K562 (cell line): Measurements from ENCODE around the gene HLA-F. TPM values are rescaled to one million over a fixed set of nuclear protein-coding genes. Genes with fewer than 3 reads are reported as not detected.

Experiments
- ATAC-seq: fragments of 200-7000 bp; cut with Tn5 transposase; 3 replicates; pipeline ENCODE4 v1.9.1; 2020; ENCODE audit warnings: moderate library complexity
- BruUV-seq: library from RNA; stranded (reverse); fragments of 400-500 nt; replicated peaks from 2 replicates; lab custom pipeline; 2021; lab: Mats Ljungman, UMichigan
- CTCF ChIA-PET: fragments of 300-600 bp; formaldehyde crosslinking; extraction: SDS; loops from one replicate; lab custom pipeline; 2021; ENCODE audit warnings: low intra/inter-chr PET ratio; lab: Yijun Ruan, JAX
- POLR2A ChIA-PET: fragments of 300-600, 350-650 bp; sonication (Branson Sonifier 250); formaldehyde crosslinking; extraction: SDS; loops from one replicate; lab custom pipeline; 2021; ENCODE audit warnings: antibody characterized with exemption, inconsistent platforms; lab: Yijun Ruan, JAX
- DNase-seq, 4 experiments: peaks; one replicate each; pipeline versions ENCODE4 v3.0.0 to v3.0.0-alpha.2; 2011 to 2018; ENCODE audit warnings: low spot score in 3 of 4, mixed read lengths in 3 of 4; ENCODE audit errors: extremely low read depth in 1 of 4
- FAIRE-seq: peaks from 2 replicates; lab custom pipeline; 2011; peaks lifted over from hg19 to GRCh38; lab: Jason Lieb, UNC
- H2AFZ ChIP-seq: 2 replicates; pipeline ENCODE4 v1.6.0; 2011; ENCODE audit warnings: low read depth, low read length, control low read depth, inconsistent platforms
- H3K27ac ChIP-seq: fragments of 200-600 bp; 3 replicates; pipeline ENCODE4 v1.8.0; 2011; ENCODE audit warnings: low read depth, mild to moderate bottlenecking, control low read depth, inconsistent platforms, low read length, moderate library complexity, mixed read lengths; ENCODE audit errors: extremely low read depth
- H3K27me3 ChIP-seq, 2 experiments: fragments of 300-600 bp in 1 of 2; 2 replicates in 1 of 2; 3 replicates in 1 of 2; pipeline versions ENCODE4 v1.6.0 to v1.8.0; 2011; ENCODE audit warnings: inconsistent platforms in 2 of 2, low read length in 2 of 2, mild to moderate bottlenecking in 1 of 2, mixed read lengths in 1 of 2, moderate library complexity in 1 of 2; ENCODE audit not compliant: control insufficient read depth in 2 of 2, insufficient read depth in 2 of 2
- H3K36me3 ChIP-seq: fragments of 300-600 bp; 3 replicates; pipeline ENCODE4 v1.8.0; 2011; ENCODE audit warnings: mild to moderate bottlenecking, low read length, inconsistent platforms; ENCODE audit not compliant: control insufficient read depth, insufficient read depth
- H3K4me1 ChIP-seq, 2 experiments: fragments of 200-600 bp in 1 of 2; replicated peaks in 1 of 2; 2 replicates in 1 of 2; 3 replicates in 1 of 2; pipeline versions ENCODE4 v1.5.1 to v1.8.0; 2011; ENCODE audit warnings: inconsistent platforms in 2 of 2, low read length in 2 of 2, mild to moderate bottlenecking in 1 of 2, mixed read lengths in 1 of 2, moderate library complexity in 1 of 2; ENCODE audit not compliant: control insufficient read depth in 2 of 2, insufficient read depth in 2 of 2
- H3K4me2 ChIP-seq: 2 replicates; pipeline ENCODE4 v1.6.1; 2011; ENCODE audit warnings: low read length, control low read depth, inconsistent platforms, mixed read lengths; ENCODE audit not compliant: insufficient read depth
- H3K4me3 ChIP-seq: fragments of 200-600 bp; sonication (generic), shearing (Covaris generic); 2 replicates; pipeline ENCODE4 v1.5.1; 2016; ENCODE audit warnings: control low read depth, inconsistent platforms
- H3K79me2 ChIP-seq: fragments of 200-600 bp; 3 replicates; pipeline ENCODE4 v1.8.0; 2011; ENCODE audit warnings: low read length, inconsistent platforms; ENCODE audit not compliant: control insufficient read depth, insufficient read depth
- H3K9ac ChIP-seq, 2 experiments: 2 replicates each; pipeline versions ENCODE4 v1.6.0 to v1.6.1; 2011; ENCODE audit warnings: low read depth in 2 of 2, low read length in 2 of 2, control low read depth in 1 of 2, inconsistent platforms in 1 of 2, mild to moderate bottlenecking in 1 of 2, mixed read lengths in 1 of 2; ENCODE audit not compliant: insufficient read depth in 1 of 2
- H3K9me1 ChIP-seq: one replicate; pipeline ENCODE4 v1.6.0; 2011; ENCODE audit warnings: inconsistent platforms, mild to moderate bottlenecking, low read length, moderate library complexity; ENCODE audit not compliant: control insufficient read depth, insufficient read depth
- H3K9me3 ChIP-seq: replicated peaks from 2 replicates; pipeline ENCODE4 v1.5.1; 2011; ENCODE audit warnings: low read depth, low read length, inconsistent platforms; ENCODE audit not compliant: control insufficient read depth, insufficient read depth
- H4K20me1 ChIP-seq: replicated peaks from 2 replicates; pipeline ENCODE4 v1.6.1; 2011; ENCODE audit warnings: low read length, inconsistent platforms, mixed read lengths; ENCODE audit not compliant: control insufficient read depth, insufficient read depth
- CTBP1 ChIP-seq: fragments of 450-650 bp; IDR thresholded peaks from 2 replicates; pipeline ENCODE4 v1.6.1; 2016; ENCODE audit warnings: borderline replicate concordance
- FOXK2 ChIP-seq, 2 experiments: fragments of 450-650 bp; IDR thresholded peaks in 1 of 2; conservative IDR thresholded peaks in 1 of 2; 2 replicates each; pipeline ENCODE4 v1.6.1; 2016; ENCODE audit warnings: low read depth in 2 of 2, mild to moderate bottlenecking in 1 of 2
- NCOA2 ChIP-seq, 2 experiments: fragments of 450-650 bp; IDR thresholded peaks; 2 replicates each; pipeline ENCODE4 v1.6.1; 2018; ENCODE audit warnings: mild to moderate bottlenecking in 2 of 2, moderate library complexity in 1 of 2; ENCODE audit not compliant: partially characterized antibody in 2 of 2
- NFIC ChIP-seq: fragments of 450-650 bp; IDR thresholded peaks from 2 replicates; pipeline ENCODE4 v1.6.1; 2017; ENCODE audit warnings: mild to moderate bottlenecking, inconsistent platforms
- NR2C2 ChIP-seq, 2 experiments: fragments of 200-800 bp in 1 of 2; sonication (Bioruptor generic) in 1 of 2; sonication (generic) in 1 of 2; formaldehyde crosslinking in 1 of 2; IDR thresholded peaks; 2 replicates each; pipeline versions ENCODE4 v1.6.1 to v1.8.0; 2016 to 2022; ENCODE audit warnings: mild to moderate bottlenecking in 1 of 2, missing compliant biosample characterization in 1 of 2, missing genetic modification characterization in 1 of 2, missing genetic modification reagents in 1 of 2
- TARDBP ChIP-seq: fragments of 450-650 bp; IDR thresholded peaks from 2 replicates; pipeline ENCODE4 v1.6.1; 2016
- whole genome bisulfite sequencing: fragments of 100-300 bp; shearing (Covaris generic); methylation state at CpG from one replicate; pipeline ENCODE4 v1.1.6; 2016; ENCODE audit warnings: low coverage, mixed read lengths; ENCODE audit not compliant: insufficient coverage; ENCODE audit errors: missing lambda C conversion rate; 5-methylcytosine and 5-hydroxymethylcytosine counted together
- in situ Hi-C: fragments of 300-500 bp; cut with MboI; formaldehyde crosslinking; loops from 4 replicates; pipeline ENCODE4 v1.15.0; 2018; ENCODE audit warnings: inconsistent platforms, mixed read lengths
- intact Hi-C: fragments of 100-400 bp; cut with micrococcal nuclease; formaldehyde crosslinking; loops from 2 replicates; pipeline ENCODE4 v1.14.2; 2022
- polyA plus RNA-seq, 8 experiments: library from polyadenylated mRNA; depleted of rRNA in 4 of 8; stranded (reverse) in 5 of 8; unstranded in 3 of 8; fragments of >200 nt; fragmentation: Nextera tagmentation in 2 of 8; fragmentation: Illumina TruSeq in 1 of 8; extraction: Ambion mirVana in 2 of 8; extraction: Trizol in 1 of 8; gene quantifications; 2 replicates each; pipeline versions ENCODE4 v1.2.1 to v1.2.3, GENCODE V29; 2011 to 2014; ENCODE audit warnings: inconsistent platforms in 1 of 8, missing spikeins in 1 of 8
- total RNA-seq, 7 experiments: library from RNA; depleted of rRNA in 6 of 7; stranded (reverse); fragments of >200 nt in 6 of 7; fragmentation: Illumina TruSeq in 2 of 7; extraction: Trizol in 2 of 7; gene quantifications; 2 replicates each; pipeline versions ENCODE4 v1.2.1 to v1.2.3, GENCODE V29; 2011 to 2021; ENCODE audit warnings: low replicate concordance in 1 of 7
- TF ChIP-seq, protein P1 (sequence below): sonication (generic); formaldehyde crosslinking; IDR thresholded peaks from 2 replicates; pipeline ENCODE4 v1.8.0; 2022; ENCODE audit warnings: mild to moderate bottlenecking, missing genetic modification reagents
- TF ChIP-seq, protein P2 (sequence below): sonication (generic); formaldehyde crosslinking; IDR thresholded peaks from 2 replicates; pipeline ENCODE4 v1.8.1; 2022; ENCODE audit warnings: missing genetic modification reagents
- TF ChIP-seq, protein P3 (sequence below): sonication (generic); formaldehyde crosslinking; IDR thresholded peaks from 2 replicates; pipeline ENCODE4 v1.9.0; 2022; ENCODE audit warnings: mild to moderate bottlenecking, missing genetic modification reagents

Gene HLA-F
- total and polyA plus RNA-seq, 9 of the 15 experiments (the other 6 are each of a cell fraction or from before 2014, with no cell fraction given) = 0.40 to 0.76 (median 0.46) TPM; not detected in 6

DNA sequence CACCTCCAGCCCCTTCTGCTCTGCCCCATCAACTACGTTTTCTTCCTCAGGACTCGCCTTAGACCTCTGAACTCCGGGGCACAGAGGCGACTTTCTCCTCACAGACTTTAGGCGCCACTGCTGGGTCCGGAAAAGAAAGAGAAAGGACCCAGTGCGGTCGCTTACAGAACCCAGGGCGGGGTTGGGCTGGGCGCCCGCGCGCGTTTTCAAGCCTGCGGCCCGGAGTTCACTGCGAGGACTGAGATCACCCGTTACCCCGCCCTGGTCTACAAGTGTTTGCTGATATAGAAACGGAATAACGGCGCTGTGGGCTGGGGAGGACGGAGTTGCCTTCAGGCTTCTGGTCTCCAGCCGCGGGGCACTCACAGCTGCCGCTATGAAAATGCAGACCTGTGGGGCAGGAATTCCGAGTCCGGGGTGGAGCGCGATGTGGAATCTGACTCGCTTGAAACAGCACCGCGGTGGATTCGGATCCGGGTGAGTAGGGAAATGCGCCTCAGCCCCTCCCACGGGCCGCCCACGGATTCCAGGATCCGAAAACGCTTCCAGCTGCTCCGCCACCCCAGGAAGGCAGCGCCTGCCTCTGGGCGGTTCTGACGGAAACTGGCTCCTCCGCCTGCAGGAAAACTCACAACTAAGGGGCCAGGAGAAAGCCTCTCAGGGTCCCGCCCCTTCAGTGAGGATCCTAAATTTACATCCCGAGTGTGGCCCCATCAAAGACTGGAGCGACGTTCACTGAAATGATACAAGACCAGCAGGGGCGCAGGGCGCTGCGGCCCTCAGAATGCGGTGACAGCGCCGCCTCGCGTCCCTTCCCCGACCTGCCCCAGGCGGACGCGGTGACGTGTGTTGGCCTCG is 29.4 kb downstream of the HLA-F start:
- TSS peak; percentile 80 for BruUV-seq
- under 1% methylated on average over 59 of the region's 64 CpGs for WGBS
- ATAC-seq = peak; percentile 91
- no peaks in the 10 kb centered on the region for H3K9me1 ChIP-seq
- peak overlapping the region; percentile 64 for H3K4me2 ChIP-seq
- peak; percentile 83 to 95 (median 88) for DNase-seq
- H3K4me3 ChIP-seq = peak overlapping the region; percentile 51
- ChIA-PET CTCF (interaction anchor here (0.6 to 1.7 kb wide), 11 partner anchors 12 to 398 kb away, joined by 3 to 7 read pairs (median 4); no protein-coding TSS in a partner anchor), POLR2A (interaction anchor here (0.6 to 0.8 kb wide), 3 partner anchors 10 to 86 kb away, joined by 3 read pairs; no protein-coding TSS in a partner anchor)
- H3K79me2 ChIP-seq = no peaks in the 10 kb centered on the region
- intact Hi-C loops (loop anchor here (1.0 to 5.0 kb wide), 4 partner anchors 14 to 100 kb away; no protein-coding TSS in a partner anchor), in situ Hi-C loops (no loop called here)
- FAIRE-seq = peak; percentile 96
- H4K20me1 ChIP-seq = no peaks in the 10 kb centered on the region
- no peaks in the 10 kb centered on the region for H3K9me3 ChIP-seq
- H3K9ac ChIP-seq = peak overlapping the region; percentile 68 to 95
- peak overlapping the region; percentile 68 for H3K27ac ChIP-seq
- peaks cover 14 to 30% of the 10 kb centered on the region in 2 experiments for H3K4me1 ChIP-seq
- H3K36me3 ChIP-seq = no peaks in the 10 kb centered on the region
- H2AFZ ChIP-seq = peak overlapping the region; percentile 82
- peaks cover 0 to 4% of the 10 kb centered on the region in 2 experiments; a peak in 2 of 5 replicates for H3K27me3 ChIP-seq
- TF ChIP-seq TARDBP = 0 out of 2 replicates have a peak, but pooled peaks have one; percentile 19
- TF ChIP-seq NCOA2 (IDR thresholded peaks at IDR 0.05; ENCODE audit: partially characterized antibody in 2 of 2) = no peak
- no peak for TF ChIP-seq NR2C2 (CRISPR knock-in tag; IDR thresholded peaks at IDR 0.05)
- peak; percentile 95 for TF ChIP-seq NR2C2 (tag; IDR thresholded peaks at IDR 0.05)
- TF ChIP-seq FOXK2 (conservative IDR thresholded peaks at IDR 0.05 in 1 of 2, IDR thresholded peaks at IDR 0.05 in 1 of 2; ENCODE audit: low read depth in 2 of 2) = peak in 1 of 2 experiments; percentile 29; a peak in 1 of 4 replicates
- TF ChIP-seq, protein P1, sequence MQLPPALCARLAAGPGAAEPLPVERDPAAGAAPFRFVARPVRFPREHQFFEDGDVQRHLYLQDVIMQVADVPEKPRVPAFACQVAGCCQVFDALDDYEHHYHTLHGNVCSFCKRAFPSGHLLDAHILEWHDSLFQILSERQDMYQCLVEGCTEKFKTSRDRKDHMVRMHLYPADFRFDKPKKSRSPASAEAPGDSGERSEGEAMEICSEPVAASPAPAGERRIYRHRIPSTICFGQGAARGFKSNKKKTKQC (CRISPR knock-in tag) = no peak
- peak; percentile 96 for TF ChIP-seq CTBP1
- TF ChIP-seq, protein P2, sequence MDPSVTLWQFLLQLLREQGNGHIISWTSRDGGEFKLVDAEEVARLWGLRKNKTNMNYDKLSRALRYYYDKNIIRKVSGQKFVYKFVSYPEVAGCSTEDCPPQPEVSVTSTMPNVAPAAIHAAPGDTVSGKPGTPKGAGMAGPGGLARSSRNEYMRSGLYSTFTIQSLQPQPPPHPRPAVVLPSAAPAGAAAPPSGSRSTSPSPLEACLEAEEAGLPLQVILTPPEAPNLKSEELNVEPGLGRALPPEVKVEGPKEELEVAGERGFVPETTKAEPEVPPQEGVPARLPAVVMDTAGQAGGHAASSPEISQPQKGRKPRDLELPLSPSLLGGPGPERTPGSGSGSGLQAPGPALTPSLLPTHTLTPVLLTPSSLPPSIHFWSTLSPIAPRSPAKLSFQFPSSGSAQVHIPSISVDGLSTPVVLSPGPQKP (CRISPR knock-in tag) = no peak
- TF ChIP-seq, protein P3, sequence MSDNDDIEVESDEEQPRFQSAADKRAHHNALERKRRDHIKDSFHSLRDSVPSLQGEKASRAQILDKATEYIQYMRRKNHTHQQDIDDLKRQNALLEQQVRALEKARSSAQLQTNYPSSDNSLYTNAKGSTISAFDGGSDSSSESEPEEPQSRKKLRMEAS (CRISPR knock-in tag) = peak; percentile 69
- no peak for TF ChIP-seq NFIC
